ENCODE measurements around the gene UVRAG.

Gene UVRAG

GRCh38 chr11:75921808-75922207 lies 106.8 kb downstream of the UVRAG start:
- Histone ChIP-seq H3K27ac (ENCODE audit: low read length) (no peak overlapping the region), H2AFZ (ENCODE audit: low read depth, low read length) (no peak overlapping the region), H3K27me3 (ENCODE audit: low read depth, low read length) (no peaks in the 10 kb centered on the region), H3K4me3 (ENCODE audit: low read length) (no peak overlapping the region), H3K36me3 (replicated peaks; ENCODE audit: low read depth, low read length) (peaks cover 18% of the 10 kb centered on the region), H3K79me2 (ENCODE audit: low read length) (peaks cover 56% of the 10 kb centered on the region), H3K4me2 (ENCODE audit: low read length) (no peak overlapping the region), H3K4me1 (ENCODE audit: low read length) (peaks cover 34% of the 10 kb centered on the region), H4K20me1 (ENCODE audit: insufficient read depth, low read length) (peaks cover 39% of the 10 kb centered on the region), H3K9ac (ENCODE audit: low read length) (no peak overlapping the region), H3K9me3 (ENCODE audit: insufficient read depth, low read length) (no peaks in the 10 kb centered on the region)
- TF ChIP-seq EZH2phosphoT487 (IDR thresholded peaks at IDR 0.05; ENCODE audit: low read depth), result no peak
- TF ChIP-seq, protein P1, sequence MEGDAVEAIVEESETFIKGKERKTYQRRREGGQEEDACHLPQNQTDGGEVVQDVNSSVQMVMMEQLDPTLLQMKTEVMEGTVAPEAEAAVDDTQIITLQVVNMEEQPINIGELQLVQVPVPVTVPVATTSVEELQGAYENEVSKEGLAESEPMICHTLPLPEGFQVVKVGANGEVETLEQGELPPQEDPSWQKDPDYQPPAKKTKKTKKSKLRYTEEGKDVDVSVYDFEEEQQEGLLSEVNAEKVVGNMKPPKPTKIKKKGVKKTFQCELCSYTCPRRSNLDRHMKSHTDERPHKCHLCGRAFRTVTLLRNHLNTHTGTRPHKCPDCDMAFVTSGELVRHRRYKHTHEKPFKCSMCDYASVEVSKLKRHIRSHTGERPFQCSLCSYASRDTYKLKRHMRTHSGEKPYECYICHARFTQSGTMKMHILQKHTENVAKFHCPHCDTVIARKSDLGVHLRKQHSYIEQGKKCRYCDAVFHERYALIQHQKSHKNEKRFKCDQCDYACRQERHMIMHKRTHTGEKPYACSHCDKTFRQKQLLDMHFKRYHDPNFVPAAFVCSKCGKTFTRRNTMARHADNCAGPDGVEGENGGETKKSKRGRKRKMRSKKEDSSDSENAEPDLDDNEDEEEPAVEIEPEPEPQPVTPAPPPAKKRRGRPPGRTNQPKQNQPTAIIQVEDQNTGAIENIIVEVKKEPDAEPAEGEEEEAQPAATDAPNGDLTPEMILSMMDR (IDR thresholded peaks at IDR 0.05; ENCODE audit: low read depth, low read length), result no peak

DNA sequence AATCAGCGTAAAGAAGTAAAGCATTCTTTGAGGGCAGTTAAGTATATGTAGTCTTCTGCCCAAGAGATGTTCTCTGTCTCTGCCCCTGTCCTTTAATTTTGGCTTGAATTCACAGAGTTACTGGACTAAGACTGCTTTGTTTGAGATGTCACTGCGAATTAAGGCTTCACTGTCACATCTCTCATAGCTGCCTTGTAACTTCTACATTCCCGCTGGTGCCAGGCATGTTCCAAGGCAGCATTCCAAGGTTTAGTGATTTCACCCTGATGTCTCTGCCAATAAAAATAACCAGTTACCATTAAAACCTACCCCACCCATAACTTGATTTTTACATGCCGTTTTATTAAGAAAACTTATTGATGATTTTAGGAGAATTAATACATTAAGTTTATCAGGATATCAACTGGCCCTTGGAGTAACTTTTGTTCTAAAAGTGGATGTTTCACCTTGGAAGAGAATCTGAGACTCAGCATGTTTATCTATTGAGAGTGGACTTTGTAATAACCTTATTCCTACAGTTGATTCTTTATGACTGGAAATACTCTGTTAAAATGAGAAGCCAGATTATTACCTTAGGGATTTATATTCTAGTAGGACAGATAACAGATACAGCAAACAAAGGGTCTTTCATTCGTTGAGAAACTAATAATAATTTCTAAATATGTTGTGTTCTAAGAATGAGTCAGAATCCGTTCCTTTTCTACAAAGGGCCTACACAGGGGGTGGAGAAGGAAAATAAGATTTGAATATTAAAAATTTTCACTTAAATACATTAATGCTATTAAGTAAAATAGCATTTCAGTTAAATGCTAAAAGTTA lies 110.2 kb downstream of the UVRAG start:
- H3K27me3 ChIP-seq (ENCODE audit: low read depth, low read length), result no peaks in the 10 kb centered on the region
- no peak overlapping the region for H3K27ac ChIP-seq (ENCODE audit: low read length)
- peaks cover 27% of the 10 kb centered on the region for H4K20me1 ChIP-seq (ENCODE audit: insufficient read depth, low read length)
- H3K4me1 ChIP-seq (ENCODE audit: low read length), result peaks cover 19% of the 10 kb centered on the region
- H2AFZ ChIP-seq (ENCODE audit: low read depth, low read length), result no peak overlapping the region
- H3K79me2 ChIP-seq (ENCODE audit: low read length), result peaks cover 58% of the 10 kb centered on the region
- H3K9ac ChIP-seq (ENCODE audit: low read length), result no peak overlapping the region
- H3K4me2 ChIP-seq (ENCODE audit: low read length), result no peak overlapping the region
- TF ChIP-seq EZH2phosphoT487 (IDR thresholded peaks at IDR 0.05; ENCODE audit: low read depth), result no peak
- TF ChIP-seq, protein P1 (IDR thresholded peaks at IDR 0.05; ENCODE audit: low read depth, low read length), result no peak
- H3K4me3 ChIP-seq (ENCODE audit: low read length), result no peak overlapping the region
- H3K36me3 ChIP-seq (replicated peaks; ENCODE audit: low read depth, low read length), result peaks cover 10% of the 10 kb centered on the region
- H3K9me3 ChIP-seq (ENCODE audit: insufficient read depth, low read length), result no peaks in the 10 kb centered on the region

- H3K4me2 ChIP-seq (ENCODE audit: low read length), result no peak overlapping the region
- H3K4me3 ChIP-seq (ENCODE audit: low read length), result no peak overlapping the region
- peaks cover 19% of the 10 kb centered on the region for H3K4me1 ChIP-seq (ENCODE audit: low read length)
- no peaks in the 10 kb centered on the region for H3K27me3 ChIP-seq (ENCODE audit: low read depth, low read length)
- H3K79me2 ChIP-seq (ENCODE audit: low read length), result peaks cover 57% of the 10 kb centered on the region
- no peaks in the 10 kb centered on the region for H3K9me3 ChIP-seq (ENCODE audit: insufficient read depth, low read length)
- TF ChIP-seq, protein P1 (IDR thresholded peaks at IDR 0.05; ENCODE audit: low read depth, low read length), result no peak
- no peak for TF ChIP-seq EZH2phosphoT487 (IDR thresholded peaks at IDR 0.05; ENCODE audit: low read depth)
- H4K20me1 ChIP-seq (ENCODE audit: insufficient read depth, low read length), result peaks cover 27% of the 10 kb centered on the region
- H3K9ac ChIP-seq (ENCODE audit: low read length), result no peak overlapping the region
- no peak overlapping the region for H3K27ac ChIP-seq (ENCODE audit: low read length)
- H2AFZ ChIP-seq (ENCODE audit: low read depth, low read length), result no peak overlapping the region
- peaks cover 5% of the 10 kb centered on the region for H3K36me3 ChIP-seq (replicated peaks; ENCODE audit: low read depth, low read length)
Measured at GRCh38 chr11:75925785-75926164, 110.8 kb downstream of the UVRAG start.

DNA sequence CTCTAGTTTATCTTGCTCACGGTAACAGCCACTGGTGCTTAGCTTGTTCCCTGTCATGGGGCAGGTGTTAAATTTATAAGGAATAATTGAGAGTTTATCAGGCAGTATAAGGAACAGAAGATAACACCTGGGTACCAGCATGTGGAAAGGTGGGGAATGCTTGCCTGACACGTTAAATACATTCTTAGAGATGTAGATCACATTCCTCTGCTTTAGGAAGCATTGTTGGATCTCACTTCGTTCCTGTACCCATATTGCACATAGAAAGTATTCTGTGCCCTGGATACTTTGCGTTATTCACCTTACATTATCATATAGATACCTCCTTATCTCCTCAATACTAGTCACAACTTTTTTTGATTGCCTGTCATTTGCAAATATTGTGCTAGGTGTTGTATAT lies 114.7 kb downstream of the UVRAG start:
- Histone ChIP-seq H3K9ac (ENCODE audit: low read length) (no peak overlapping the region), H3K4me1 (ENCODE audit: low read length) (peaks cover 11% of the 10 kb centered on the region), H3K4me2 (ENCODE audit: low read length) (no peak overlapping the region), H3K79me2 (ENCODE audit: low read length) (peaks cover 42% of the 10 kb centered on the region), H3K27ac (ENCODE audit: low read length) (no peak overlapping the region), H2AFZ (ENCODE audit: low read depth, low read length) (no peak overlapping the region), H3K36me3 (replicated peaks; ENCODE audit: low read depth, low read length) (peaks cover 4% of the 10 kb centered on the region), H3K4me3 (ENCODE audit: low read length) (no peak overlapping the region), H3K9me3 (ENCODE audit: insufficient read depth, low read length) (no peaks in the 10 kb centered on the region), H3K27me3 (ENCODE audit: low read depth, low read length) (no peaks in the 10 kb centered on the region), H4K20me1 (ENCODE audit: insufficient read depth, low read length) (peaks cover 31% of the 10 kb centered on the region)
- TF ChIP-seq, protein P1 (IDR thresholded peaks at IDR 0.05; ENCODE audit: low read depth, low read length), result no peak
- TF ChIP-seq EZH2phosphoT487 (IDR thresholded peaks at IDR 0.05; ENCODE audit: low read depth), result no peak

All from OCI-LY3 (cell line).